Skin of body (tissue), 2 donors: Measurements from ENCODE around the gene MEGF11. TPM values are rescaled to one million over a fixed set of nuclear protein-coding genes. Genes with fewer than 3 reads are reported as not detected.

Experiments
- DNase-seq: peaks from one replicate; lab custom pipeline; 2025; lab: John Stamatoyannopoulos, UW
- total RNA-seq: library from RNA; depleted of rRNA; stranded (reverse); fragments of >200 nt; gene quantifications from one replicate; pipeline ENCODE4 v1.2.3, GENCODE V29; 2014

The MEGF11 gene
- total RNA-seq, 1 donor from 2014 or later, result 0.30 TPM

- DNase-seq, result no peak
Measured at GRCh38 chr15:65922621-65923020, 330.9 kb downstream of the MEGF11 start.

- DNase-seq, result no peak
Measured at GRCh38 chr15:65921780-65922179, 331.8 kb downstream of the MEGF11 start.

GRCh38 chr15:65920825-65921309, 332.7 kb downstream of the MEGF11 start:
- no peak for DNase-seq

GRCh38 chr15:65920121-65920520, 333.4 kb downstream of the MEGF11 start:
- no peak for DNase-seq

GRCh38 chr15:65919353-65919752, 334.2 kb downstream of the MEGF11 start:
- DNase-seq, result no peak

DNA sequence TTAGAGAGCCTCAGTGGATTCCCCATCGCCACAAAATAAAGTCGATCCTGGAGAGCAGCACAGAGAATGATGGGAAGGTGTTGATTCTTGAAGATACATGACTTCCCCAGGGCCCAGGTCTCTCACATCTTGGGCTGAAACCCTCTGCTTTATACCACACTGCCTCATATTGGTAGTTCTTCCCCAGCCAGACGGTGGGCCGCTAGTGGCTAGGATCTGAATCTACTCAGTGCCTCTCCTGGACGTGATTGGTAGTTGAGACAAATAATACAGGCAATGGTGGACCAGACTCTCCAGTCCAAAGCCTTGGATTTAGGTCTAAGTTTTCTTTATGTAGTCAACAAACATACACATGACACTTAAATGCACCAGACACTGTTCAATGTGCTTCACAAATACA, 334.6 kb downstream of the MEGF11 start:
- DNase-seq, result no peak

DNA sequence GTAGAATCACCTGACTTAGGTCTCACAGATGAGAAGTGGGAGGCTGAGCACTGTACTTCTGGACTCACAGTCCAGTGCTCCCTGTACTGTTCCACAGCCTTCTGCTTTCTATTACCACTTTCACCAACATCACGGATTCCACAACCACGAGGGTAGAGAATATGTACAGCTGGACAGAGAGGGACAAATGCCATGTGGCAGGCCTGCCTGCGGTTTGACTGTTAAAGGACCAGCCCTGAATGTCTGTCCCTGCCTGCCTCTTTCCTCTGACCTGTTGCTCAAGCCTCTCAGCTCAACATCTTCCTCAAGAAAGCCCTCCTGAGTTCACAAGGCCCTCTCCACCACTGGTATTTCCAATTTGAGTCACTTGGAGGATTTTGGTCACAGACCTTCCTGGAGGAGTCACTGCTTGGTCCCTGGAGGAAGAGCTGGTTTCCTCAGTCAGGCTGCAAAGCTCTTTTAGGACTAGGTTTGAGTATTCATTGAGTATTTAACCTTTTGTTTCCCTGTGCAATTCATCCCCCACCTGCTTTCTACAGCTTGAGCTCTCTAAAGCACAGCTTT, 335.1 kb downstream of the MEGF11 start:
- DNase-seq, result no peak

GRCh38 chr15:65917936-65918335, 335.6 kb downstream of the MEGF11 start:
- no peak for DNase-seq

GRCh38 chr15:65917407-65917756, 336.2 kb downstream of the MEGF11 start:
- DNase-seq, result no peak

DNA sequence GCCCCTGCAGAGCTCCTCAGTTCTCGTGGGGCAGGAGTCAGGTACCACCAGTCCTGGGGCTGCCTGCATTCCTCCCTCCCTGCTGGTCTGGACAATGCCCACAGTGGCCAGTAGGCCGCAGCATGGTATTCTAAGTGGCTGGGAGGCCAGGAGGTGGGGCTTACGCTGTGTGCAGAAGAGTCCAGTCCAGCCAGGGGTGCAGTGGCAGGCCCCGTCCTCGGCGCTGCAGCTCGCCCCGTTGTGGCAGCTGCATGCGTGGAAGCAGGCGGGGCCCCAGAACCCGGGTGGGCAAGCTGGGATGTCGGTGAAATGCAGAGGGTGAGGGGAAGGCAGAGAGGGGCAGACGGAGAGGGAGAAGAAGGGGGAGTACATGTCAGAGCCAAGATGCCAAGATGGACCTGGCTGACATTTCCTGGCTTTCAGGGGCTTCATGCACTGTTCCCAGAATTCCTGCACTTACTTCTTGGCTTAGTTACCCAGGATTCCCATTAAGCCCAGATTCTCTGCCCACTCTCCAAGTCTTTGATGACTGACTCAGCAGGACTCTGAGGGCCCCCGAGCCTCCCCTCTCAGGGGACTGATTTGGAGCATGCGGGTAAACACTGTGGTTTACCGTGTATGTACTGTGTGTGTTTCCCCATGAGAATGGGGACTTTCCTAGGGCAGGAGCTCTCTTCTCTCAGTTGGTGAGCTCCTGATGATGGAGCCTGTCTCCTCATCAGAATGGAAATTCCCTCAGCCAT, 336.7 kb downstream of the MEGF11 start:
- no peak for DNase-seq

- DNase-seq, result no peak
Measured at GRCh38 chr15:65916041-65916663, 337.4 kb downstream of the MEGF11 start.

- no peak for DNase-seq
Measured at GRCh38 chr15:65914981-65915925, 338.3 kb downstream of the MEGF11 start.

DNA sequence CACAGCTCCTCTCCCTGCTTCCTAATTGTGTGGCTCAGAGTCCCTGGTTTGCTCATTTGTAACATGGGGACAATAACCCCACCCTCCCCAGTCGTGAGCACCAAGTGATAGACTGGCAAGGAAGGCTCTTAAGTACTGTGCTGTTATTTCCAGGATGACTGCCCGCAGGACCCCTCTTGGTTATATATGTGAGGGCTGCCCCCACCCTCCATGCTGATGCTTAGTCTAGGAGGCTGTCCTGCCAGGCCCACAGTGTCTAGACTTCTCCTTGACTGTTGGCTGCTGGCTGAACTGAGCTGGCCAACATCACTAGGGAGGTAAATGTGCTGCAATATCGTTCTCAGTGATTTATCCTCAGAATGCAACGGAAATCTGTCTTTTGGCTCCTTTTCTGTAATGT, 339.2 kb downstream of the MEGF11 start:
- DNase-seq, result no peak

GRCh38 chr15:65913631-65914199, 339.8 kb downstream of the MEGF11 start:
- DNase-seq, result no peak

- no peak for DNase-seq
Measured at GRCh38 chr15:65912235-65912634, 341.3 kb downstream of the MEGF11 start.

GRCh38 chr15:65910341-65910740, 343.2 kb downstream of the MEGF11 start:
- DNase-seq, result no peak

DNA sequence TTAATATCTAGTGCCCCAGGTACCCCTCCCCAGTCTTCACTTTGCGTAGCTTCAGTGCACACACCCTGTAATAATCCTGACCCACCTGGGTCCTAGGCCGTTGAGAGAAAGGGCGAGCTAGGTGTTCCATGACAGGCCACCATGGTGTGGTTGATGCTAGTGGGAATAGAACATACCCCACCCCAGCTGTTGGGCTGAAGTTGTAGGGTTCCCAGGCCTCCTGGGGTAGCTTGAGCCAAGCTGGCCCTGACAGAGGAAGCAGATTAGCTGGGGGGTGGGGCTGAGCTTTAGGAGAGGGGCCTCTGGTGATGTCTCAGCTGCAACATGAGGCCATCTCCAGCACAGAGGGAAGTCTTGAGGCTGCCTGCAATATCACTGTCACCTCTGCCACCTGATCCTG, 343.7 kb downstream of the MEGF11 start:
- no peak for DNase-seq

GRCh38 chr15:65908876-65909275, 344.7 kb downstream of the MEGF11 start:
- DNase-seq, result no peak

GRCh38 chr15:65907661-65908060, 345.9 kb downstream of the MEGF11 start:
- DNase-seq, result no peak

DNA sequence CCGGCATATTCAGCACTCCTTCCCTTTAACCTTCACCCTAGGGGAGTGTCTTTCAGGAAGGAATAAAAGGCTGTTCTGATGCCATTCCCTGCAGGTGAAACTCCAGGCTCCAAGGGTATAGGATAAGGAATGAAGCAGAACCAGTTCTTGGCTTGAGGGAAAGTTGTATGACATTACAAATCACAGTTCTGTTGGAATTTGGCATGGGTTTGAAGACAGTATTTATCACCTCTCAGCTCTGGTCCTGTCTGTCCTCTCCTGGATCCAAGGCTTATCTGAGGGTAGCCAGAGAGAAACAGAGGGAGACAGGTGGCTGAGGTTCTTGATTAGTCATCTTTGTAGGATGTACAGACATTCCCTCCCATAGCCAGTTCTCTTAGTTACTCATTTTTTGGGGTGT, 347.2 kb downstream of the MEGF11 start:
- no peak for DNase-seq

DNA sequence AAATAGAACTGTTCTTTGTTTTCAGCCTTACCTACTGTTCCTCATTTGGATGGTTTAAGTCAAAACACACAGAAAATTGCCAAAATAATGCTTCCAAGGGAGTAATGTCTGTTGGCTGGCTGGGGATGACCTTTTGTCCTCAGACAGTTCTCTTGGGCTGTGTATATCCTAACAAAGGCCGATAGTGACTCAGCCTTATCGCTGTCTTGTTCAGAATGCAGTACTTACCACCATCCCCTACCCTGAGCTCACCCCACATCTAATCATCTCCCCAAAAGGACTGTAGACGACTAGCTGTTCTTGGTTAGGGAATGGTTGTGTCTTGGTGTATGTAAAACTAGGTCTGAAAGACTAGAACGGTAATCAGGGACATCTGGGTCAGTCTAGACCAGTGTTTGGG, 349.2 kb downstream of the MEGF11 start:
- no peak for DNase-seq
